ENCODE measurements around the gene SLC35A1.

SLC35A1 gene

DNA sequence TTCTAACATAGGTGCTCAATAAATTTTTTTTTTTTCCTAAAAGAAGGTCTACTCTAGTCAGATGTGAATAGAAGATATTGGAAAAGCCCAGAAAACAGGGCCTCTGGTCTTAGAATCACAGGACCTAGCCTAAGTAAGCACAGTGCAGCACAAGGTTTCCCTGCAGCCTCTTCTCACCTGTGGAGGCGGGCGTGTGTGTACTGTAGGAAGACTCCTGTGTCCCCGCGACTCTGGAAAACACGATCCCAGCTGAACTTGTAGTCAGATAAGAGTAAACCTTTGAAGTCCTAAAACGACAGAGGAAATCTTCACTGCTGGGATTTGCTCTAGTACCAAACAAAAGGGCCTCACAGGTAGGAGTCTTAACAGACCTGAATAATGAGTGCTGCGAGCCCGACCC lies 45.7 kb downstream of the SLC35A1 start:
- peaks cover 16% of the 10 kb centered on the region for H3K36me3 ChIP-seq
- no peaks in the 10 kb centered on the region for H3K9me3 ChIP-seq
- no peak overlapping the region for H3K4me3 ChIP-seq
- H3K4me2 ChIP-seq, result no peak overlapping the region
- no peak for TF ChIP-seq Cebpa-rat (IDR thresholded peaks at IDR 0.05)
- H4K20me1 ChIP-seq, result no peaks in the 10 kb centered on the region
- 0 out of 2 replicates have a peak, but pooled peaks cover 5% of the 10 kb centered on the region for H3K4me1 ChIP-seq
- H3K27ac ChIP-seq, result no peak overlapping the region
- no peak overlapping the region for H3K9ac ChIP-seq
- no peaks in the 10 kb centered on the region for H3K27me3 ChIP-seq

DNA sequence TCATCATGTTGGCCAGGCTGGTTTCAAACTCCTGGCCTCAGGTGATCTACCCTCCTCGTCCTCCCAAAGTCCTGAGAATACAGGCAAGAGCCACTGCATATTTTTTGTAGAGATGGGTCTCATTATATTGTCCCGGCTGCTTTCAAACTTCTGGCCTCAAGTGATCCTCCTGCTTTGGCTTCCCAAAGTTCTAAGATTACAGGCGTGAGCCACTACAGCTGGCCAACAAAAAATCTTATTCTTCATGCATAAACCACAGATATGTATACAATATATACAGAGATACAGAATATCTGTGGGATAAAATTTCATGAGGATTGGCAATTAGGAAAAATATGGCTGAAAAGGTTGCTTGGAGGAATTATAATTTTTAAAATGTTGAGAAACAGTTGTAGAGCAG lies 49.9 kb downstream of the SLC35A1 start:
- no peaks in the 10 kb centered on the region for H3K9me3 ChIP-seq
- H3K4me2 ChIP-seq, result no peak overlapping the region
- H3K4me1 ChIP-seq, result no peaks in the 10 kb centered on the region
- TF ChIP-seq Cebpa-rat (IDR thresholded peaks at IDR 0.05), result no peak
- H4K20me1 ChIP-seq, result no peaks in the 10 kb centered on the region
- H3K4me3 ChIP-seq, result no peak overlapping the region
- peaks cover 18% of the 10 kb centered on the region for H3K36me3 ChIP-seq
- H3K27me3 ChIP-seq, result no peaks in the 10 kb centered on the region
- no peak overlapping the region for H3K9ac ChIP-seq
- H3K27ac ChIP-seq, result no peak overlapping the region

- TF ChIP-seq Cebpa-rat (IDR thresholded peaks at IDR 0.05), result no peak
- H4K20me1 ChIP-seq, result no peaks in the 10 kb centered on the region
- no peak overlapping the region for H3K27ac ChIP-seq
- 0 out of 2 replicates have a peak, but pooled peaks cover 3% of the 10 kb centered on the region for H3K36me3 ChIP-seq
- H3K4me2 ChIP-seq, result no peak overlapping the region
- H3K9ac ChIP-seq, result no peak overlapping the region
- no peaks in the 10 kb centered on the region for H3K27me3 ChIP-seq
- no peaks in the 10 kb centered on the region for H3K9me3 ChIP-seq
- H3K4me3 ChIP-seq, result no peak overlapping the region
- no peaks in the 10 kb centered on the region for H3K4me1 ChIP-seq
These were observed 56.4 kb downstream of the SLC35A1 start for GRCh38 chr6:87529221-87529620.

DNA sequence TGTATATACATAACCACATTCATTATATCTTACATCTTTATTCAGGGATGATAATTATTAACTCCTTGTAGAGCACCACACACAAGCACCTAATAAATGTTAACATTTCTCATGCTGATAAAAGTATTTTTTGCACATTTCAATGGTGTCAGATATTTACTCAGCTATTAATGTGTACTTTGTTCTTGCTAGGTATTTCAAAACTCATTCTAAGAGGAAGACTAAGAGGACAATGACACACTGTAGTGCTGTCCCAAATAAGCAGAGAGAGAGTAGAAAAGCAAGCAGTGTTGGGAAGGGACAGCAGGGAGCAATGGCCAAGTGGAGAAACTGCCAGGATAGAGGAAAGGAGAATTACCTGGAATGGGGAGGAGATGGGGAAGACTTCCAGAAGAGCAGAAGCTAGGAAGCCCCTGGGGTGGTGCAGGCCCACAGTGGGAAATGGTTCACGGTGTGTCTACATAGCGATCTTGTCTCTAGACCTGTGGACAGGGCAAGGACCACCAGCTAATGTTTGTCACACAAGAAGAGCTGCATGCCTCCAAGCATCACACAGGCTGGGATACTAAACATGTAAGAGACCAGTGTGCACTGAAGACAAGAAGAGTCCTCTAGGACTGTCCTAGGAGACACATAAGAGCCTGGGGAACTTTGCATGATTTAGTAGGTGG lies 61.7 kb downstream of the SLC35A1 start:
- Histone ChIP-seq H3K9ac (no peak overlapping the region), H3K4me2 (no peak overlapping the region), H3K9me3 (peaks cover 1% of the 10 kb centered on the region; the same call in 1 of the 2 replicates), H4K20me1 (no peaks in the 10 kb centered on the region), H3K4me3 (no peak overlapping the region), H3K27ac (no peak overlapping the region), H3K36me3 (peaks cover 4% of the 10 kb centered on the region), H3K27me3 (no peaks in the 10 kb centered on the region), H3K4me1 (no peaks in the 10 kb centered on the region)
- no peak for TF ChIP-seq Cebpa-rat (IDR thresholded peaks at IDR 0.05)

DNA sequence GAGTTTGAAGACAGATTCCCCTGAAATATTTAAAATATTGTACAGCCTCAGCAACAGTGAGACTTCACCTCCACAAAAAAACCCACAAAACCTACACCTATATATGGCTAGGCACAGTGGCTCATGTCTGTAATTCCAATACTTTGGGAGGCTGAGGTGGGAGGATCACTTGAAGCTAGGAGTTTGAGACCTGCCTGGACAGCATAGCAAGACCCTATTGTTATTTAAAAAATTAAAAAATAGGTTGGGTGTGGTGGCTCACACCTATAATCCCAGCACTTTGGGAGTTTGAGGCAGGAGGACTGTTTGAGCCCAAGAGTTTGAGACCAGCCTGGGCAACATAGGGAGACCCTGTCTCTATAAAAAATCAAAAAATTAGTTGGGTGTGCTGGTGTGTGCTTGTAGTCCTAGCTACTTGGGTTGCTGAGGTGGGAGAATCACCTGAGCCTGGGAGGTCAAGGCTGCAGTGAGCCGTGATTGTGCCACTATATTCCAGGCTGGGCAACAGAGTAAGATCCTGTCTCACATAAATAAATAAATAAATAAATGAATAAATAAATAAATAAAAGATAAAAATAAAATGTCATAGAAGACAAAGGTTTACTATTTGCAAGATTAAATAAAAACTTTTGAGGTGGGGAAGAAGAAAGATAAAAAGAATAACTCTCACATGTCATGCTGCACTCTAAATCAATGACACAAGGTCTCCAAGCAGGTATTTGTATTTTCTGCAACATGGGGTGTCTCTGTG lies 65.9 kb downstream of the SLC35A1 start:
- Histone ChIP-seq H3K4me3 (no peak overlapping the region), H3K4me1 (no peaks in the 10 kb centered on the region), H3K9ac (no peak overlapping the region), H3K36me3 (peaks cover 20% of the 10 kb centered on the region), H3K27me3 (no peaks in the 10 kb centered on the region), H3K27ac (no peak overlapping the region), H3K9me3 (peaks cover 3% of the 10 kb centered on the region; the same call in 1 of the 2 replicates), H3K4me2 (no peak overlapping the region), H4K20me1 (no peaks in the 10 kb centered on the region)
- no peak for TF ChIP-seq Cebpa-rat (IDR thresholded peaks at IDR 0.05)

GRCh38 chr6:87539554-87539953 lies 66.8 kb downstream of the SLC35A1 start:
- H4K20me1 ChIP-seq, result no peaks in the 10 kb centered on the region
- H3K27ac ChIP-seq, result no peak overlapping the region
- peaks cover 3% of the 10 kb centered on the region; the same call in 1 of the 2 replicates for H3K9me3 ChIP-seq
- no peaks in the 10 kb centered on the region for H3K27me3 ChIP-seq
- no peak overlapping the region for H3K4me2 ChIP-seq
- TF ChIP-seq Cebpa-rat (IDR thresholded peaks at IDR 0.05), result no peak
- H3K36me3 ChIP-seq, result peaks cover 25% of the 10 kb centered on the region
- H3K9ac ChIP-seq, result no peak overlapping the region
- H3K4me1 ChIP-seq, result no peaks in the 10 kb centered on the region
- H3K4me3 ChIP-seq, result no peak overlapping the region

GRCh38 chr6:87540539-87540938 lies 67.8 kb downstream of the SLC35A1 start:
- no peaks in the 10 kb centered on the region for H3K4me1 ChIP-seq
- no peaks in the 10 kb centered on the region for H3K27me3 ChIP-seq
- no peaks in the 10 kb centered on the region for H4K20me1 ChIP-seq
- H3K4me3 ChIP-seq, result no peak overlapping the region
- H3K36me3 ChIP-seq, result peaks cover 32% of the 10 kb centered on the region
- H3K9ac ChIP-seq, result no peak overlapping the region
- peaks cover 3% of the 10 kb centered on the region; the same call in 1 of the 2 replicates for H3K9me3 ChIP-seq
- H3K4me2 ChIP-seq, result no peak overlapping the region
- H3K27ac ChIP-seq, result no peak overlapping the region
- TF ChIP-seq Cebpa-rat (IDR thresholded peaks at IDR 0.05), result no peak

DNA sequence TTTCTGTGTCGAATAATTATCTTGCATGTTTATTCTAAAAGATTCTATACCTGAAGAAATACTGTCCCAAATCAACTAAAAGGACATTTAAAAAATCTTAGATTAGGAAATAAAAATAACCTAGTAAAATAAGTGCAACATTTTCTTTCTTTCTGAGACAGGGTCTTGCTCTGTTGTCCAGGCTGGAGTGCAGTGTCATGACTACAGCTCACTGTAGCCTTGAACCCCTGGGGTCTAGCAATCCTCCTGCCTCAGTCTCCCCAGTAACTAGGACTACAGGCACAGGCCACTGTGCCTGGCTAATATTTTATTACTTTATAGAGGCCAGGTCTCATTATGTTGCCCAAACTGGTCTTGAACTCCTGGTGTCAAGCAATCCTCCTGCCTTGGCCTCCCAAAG lies 68.3 kb downstream of the SLC35A1 start:
- H4K20me1 ChIP-seq, result no peaks in the 10 kb centered on the region
- H3K36me3 ChIP-seq, result peaks cover 32% of the 10 kb centered on the region
- H3K27ac ChIP-seq, result no peak overlapping the region
- peaks cover 3% of the 10 kb centered on the region; the same call in 1 of the 2 replicates for H3K9me3 ChIP-seq
- no peaks in the 10 kb centered on the region for H3K27me3 ChIP-seq
- TF ChIP-seq Cebpa-rat (IDR thresholded peaks at IDR 0.05), result no peak
- no peak overlapping the region for H3K9ac ChIP-seq
- H3K4me2 ChIP-seq, result no peak overlapping the region
- no peak overlapping the region for H3K4me3 ChIP-seq
- no peaks in the 10 kb centered on the region for H3K4me1 ChIP-seq

- peaks cover 32% of the 10 kb centered on the region for H3K36me3 ChIP-seq
- no peaks in the 10 kb centered on the region for H4K20me1 ChIP-seq
- H3K4me1 ChIP-seq, result no peaks in the 10 kb centered on the region
- H3K27me3 ChIP-seq, result no peaks in the 10 kb centered on the region
- H3K4me2 ChIP-seq, result no peak overlapping the region
- H3K9me3 ChIP-seq, result peaks cover 3% of the 10 kb centered on the region; the same call in 1 of the 2 replicates
- no peak overlapping the region for H3K9ac ChIP-seq
- H3K4me3 ChIP-seq, result no peak overlapping the region
- no peak for TF ChIP-seq Cebpa-rat (IDR thresholded peaks at IDR 0.05)
- H3K27ac ChIP-seq, result no peak overlapping the region
These were observed 69.0 kb downstream of the SLC35A1 start for GRCh38 chr6:87541744-87542143.
